ENCODE measurements around the gene DACT3. TPM values are rescaled to one million over a fixed set of nuclear protein-coding genes. Genes with fewer than 3 reads are reported as not detected.

The DACT3 gene
- total and polyA plus RNA-seq, 2 of the 13 experiments (the other 11 are each of a cell fraction or from before 2014, with no cell fraction given), result 0.04 TPM; not detected in 1

DNA sequence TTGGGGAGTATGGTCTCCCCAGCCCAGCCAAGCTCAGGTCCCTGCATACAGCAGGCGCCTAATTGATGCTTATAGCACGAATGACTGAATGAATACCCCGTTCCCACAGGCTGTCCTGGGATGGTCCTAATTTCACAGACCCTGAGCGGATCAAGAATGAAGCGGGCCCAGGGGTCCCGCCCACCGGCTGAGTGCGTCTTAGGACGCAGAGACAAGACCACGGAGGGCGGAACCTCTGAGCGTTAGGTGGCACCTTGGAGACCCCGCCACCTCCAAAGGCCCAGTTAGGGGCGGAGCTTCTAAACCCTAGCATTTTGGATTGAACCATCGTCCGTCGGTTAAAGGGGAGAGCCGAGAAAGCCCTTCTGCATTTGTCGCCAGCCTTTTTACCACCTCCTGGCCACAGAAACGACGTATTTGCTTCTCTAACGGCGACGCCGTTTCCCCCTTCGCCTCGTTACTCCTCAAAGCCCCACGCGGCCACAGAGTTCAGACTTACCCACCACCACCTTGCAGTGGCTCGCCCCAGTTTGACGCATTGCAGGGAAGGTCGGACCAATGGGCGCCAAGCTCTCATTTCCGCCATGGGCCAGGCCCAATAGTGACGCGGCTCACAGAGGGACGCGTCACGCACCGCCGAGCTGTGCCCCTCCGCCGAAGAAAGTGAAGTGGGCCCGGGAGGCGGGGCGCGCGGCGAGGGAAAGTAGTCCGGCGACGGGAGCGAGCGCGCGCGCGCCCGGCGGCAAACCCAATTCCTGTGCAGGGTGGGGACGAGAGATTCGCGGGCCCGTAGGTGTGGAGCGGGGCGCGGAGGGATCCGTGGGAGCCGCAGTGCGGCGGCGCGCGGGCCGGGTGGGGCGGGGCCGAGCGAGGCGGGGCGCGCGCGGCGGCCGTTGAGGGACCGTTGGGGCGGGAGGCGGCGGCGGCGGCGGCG, 60.3 kb downstream of the DACT3 start (continued):
- TF ChIP-seq, protein P1, sequence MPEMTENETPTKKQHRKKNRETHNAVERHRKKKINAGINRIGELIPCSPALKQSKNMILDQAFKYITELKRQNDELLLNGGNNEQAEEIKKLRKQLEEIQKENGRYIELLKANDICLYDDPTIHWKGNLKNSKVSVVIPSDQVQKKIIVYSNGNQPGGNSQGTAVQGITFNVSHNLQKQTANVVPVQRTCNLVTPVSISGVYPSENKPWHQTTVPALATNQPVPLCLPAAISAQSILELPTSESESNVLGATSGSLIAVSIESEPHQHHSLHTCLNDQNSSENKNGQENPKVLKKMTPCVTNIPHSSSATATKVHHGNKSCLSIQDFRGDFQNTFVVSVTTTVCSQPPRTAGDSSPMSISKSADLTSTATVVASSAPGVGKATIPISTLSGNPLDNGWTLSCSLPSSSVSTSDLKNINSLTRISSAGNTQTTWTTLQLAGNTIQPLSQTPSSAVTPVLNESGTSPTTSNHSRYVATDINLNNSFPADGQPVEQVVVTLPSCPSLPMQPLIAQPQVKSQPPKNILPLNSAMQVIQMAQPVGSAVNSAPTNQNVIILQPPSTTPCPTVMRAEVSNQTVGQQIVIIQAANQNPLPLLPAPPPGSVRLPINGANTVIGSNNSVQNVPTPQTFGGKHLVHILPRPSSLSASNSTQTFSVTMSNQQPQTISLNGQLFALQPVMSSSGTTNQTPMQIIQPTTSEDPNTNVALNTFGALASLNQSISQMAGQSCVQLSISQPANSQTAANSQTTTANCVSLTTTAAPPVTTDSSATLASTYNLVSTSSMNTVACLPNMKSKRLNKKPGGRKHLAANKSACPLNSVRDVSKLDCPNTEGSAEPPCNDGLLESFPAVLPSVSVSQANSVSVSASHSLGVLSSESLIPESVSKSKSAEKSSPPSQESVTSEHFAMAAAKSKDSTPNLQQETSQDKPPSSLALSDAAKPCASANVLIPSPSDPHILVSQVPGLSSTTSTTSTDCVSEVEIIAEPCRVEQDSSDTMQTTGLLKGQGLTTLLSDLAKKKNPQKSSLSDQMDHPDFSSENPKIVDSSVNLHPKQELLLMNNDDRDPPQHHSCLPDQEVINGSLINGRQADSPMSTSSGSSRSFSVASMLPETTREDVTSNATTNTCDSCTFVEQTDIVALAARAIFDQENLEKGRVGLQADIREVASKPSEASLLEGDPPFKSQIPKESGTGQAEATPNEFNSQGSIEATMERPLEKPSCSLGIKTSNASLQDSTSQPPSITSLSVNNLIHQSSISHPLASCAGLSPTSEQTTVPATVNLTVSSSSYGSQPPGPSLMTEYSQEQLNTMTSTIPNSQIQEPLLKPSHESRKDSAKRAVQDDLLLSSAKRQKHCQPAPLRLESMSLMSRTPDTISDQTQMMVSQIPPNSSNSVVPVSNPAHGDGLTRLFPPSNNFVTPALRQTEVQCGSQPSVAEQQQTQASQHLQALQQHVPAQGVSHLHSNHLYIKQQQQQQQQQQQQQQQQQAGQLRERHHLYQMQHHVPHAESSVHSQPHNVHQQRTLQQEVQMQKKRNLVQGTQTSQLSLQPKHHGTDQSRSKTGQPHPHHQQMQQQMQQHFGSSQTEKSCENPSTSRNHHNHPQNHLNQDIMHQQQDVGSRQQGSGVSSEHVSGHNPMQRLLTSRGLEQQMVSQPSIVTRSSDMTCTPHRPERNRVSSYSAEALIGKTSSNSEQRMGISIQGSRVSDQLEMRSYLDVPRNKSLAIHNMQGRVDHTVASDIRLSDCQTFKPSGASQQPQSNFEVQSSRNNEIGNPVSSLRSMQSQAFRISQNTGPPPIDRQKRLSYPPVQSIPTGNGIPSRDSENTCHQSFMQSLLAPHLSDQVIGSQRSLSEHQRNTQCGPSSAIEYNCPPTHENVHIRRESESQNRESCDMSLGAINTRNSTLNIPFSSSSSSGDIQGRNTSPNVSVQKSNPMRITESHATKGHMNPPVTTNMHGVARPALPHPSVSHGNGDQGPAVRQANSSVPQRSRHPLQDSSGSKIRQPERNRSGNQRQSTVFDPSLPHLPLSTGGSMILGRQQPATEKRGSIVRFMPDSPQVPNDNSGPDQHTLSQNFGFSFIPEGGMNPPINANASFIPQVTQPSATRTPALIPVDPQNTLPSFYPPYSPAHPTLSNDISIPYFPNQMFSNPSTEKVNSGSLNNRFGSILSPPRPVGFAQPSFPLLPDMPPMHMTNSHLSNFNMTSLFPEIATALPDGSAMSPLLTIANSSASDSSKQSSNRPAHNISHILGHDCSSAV (CRISPR knock-in tag; IDR thresholded peaks at IDR 0.05; ENCODE audit: borderline replicate concordance), result 0 out of 2 replicates have a peak, but pooled peaks have one; percentile 49
- TF ChIP-seq ZNF558 (CRISPR knock-in tag; IDR thresholded peaks at IDR 0.05; ENCODE audit: borderline replicate concordance) (no peak; the same call in 1 of the 2 replicates), ZNF430 (CRISPR knock-in tag; IDR thresholded peaks at IDR 0.05) (peak; percentile 72; the same call in 1 of the 2 replicates), U2AF1 (optimal IDR thresholded peaks at IDR 0.05; ENCODE audit: low read depth, low read length) (peak; percentile 49), RBFOX2 (IDR thresholded peaks at IDR 0.05; ENCODE audit: low read depth, low read length) (0 out of 2 replicates have a peak, but pooled peaks have one; percentile 17), TP53 (CRISPR knock-in tag; conservative IDR thresholded peaks at IDR 0.05) (peak; percentile 77; the same call in 1 of the 2 replicates), ZNF143 (CRISPR knock-in tag; IDR thresholded peaks at IDR 0.05) (0 out of 2 replicates have a peak, but pooled peaks have one; percentile 37), NFKBIZ (CRISPR knock-in tag; IDR thresholded peaks at IDR 0.05) (peak; percentile 17; the same call in 1 of the 2 replicates), NR2F2 (IDR thresholded peaks at IDR 0.05; ENCODE audit: borderline replicate concordance, low read depth) (no peak), ZNF766 (CRISPR knock-in tag; IDR thresholded peaks at IDR 0.05; ENCODE audit: borderline replicate concordance) (0 out of 2 replicates have a peak, but pooled peaks have one; percentile 49), AHR (CRISPR knock-in tag; IDR thresholded peaks at IDR 0.05) (peak; percentile 44; the same call in 1 of the 2 replicates), ZNF24 (IDR thresholded peaks at IDR 0.05) (peak; percentile 81; the same call in 1 of the 2 replicates), ZNF770 (CRISPR knock-in tag; IDR thresholded peaks at IDR 0.05) (no peak), LCORL (IDR thresholded peaks at IDR 0.05) (no peak), LCORL (CRISPR knock-in tag; IDR thresholded peaks at IDR 0.05) (peak; percentile 79)

Measured in HepG2 (cell line).